ENCODE results near the gene GARNL3. TPM values are rescaled to one million over a fixed set of nuclear protein-coding genes. Genes with fewer than 3 reads are reported as not detected.

The GARNL3 gene
- total RNA-seq, 1 experiment from 2014 or later, result 6.1 TPM

- BruUV-seq (replicated peaks), result no TSS peak
- no peak for TF ChIP-seq CTCF (IDR thresholded peaks at IDR 0.05; ENCODE audit: unreplicated experiment)
- Mint-ChIP-seq H3K4me3 (ENCODE audit: unreplicated experiment) (no peak overlapping the region), H3K27ac (ENCODE audit: low read depth, unreplicated experiment) (no peak overlapping the region), H3K36me3 (ENCODE audit: insufficient read depth, unreplicated experiment) (peaks cover 66% of the 10 kb centered on the region), H3K4me1 (ENCODE audit: insufficient read depth, unreplicated experiment) (peaks cover 9% of the 10 kb centered on the region), H3K9me3 (ENCODE audit: unreplicated experiment) (no peaks in the 10 kb centered on the region), H3K27me3 (ENCODE audit: insufficient read depth, unreplicated experiment) (no peaks in the 10 kb centered on the region)
- CTCF ChIA-PET, result interaction anchor here (0.7 kb wide), 2 partner anchors 16 to 725 kb away, joined by 3 read pairs; no protein-coding TSS in a partner anchor
- no peak for DNase-seq (ENCODE audit: unreplicated experiment)
- intact Hi-C loops (cut with micrococcal nuclease), result no loop called here
- POLR2A ChIA-PET, result interaction anchor here (1.5 kb wide), 1 partner anchor 21 kb away, joined by 3 read pairs; the partner anchor contains the start of genes LRSAM1 and RPL12
Measured at GRCh38 chr9:127430415-127430814, 165.8 kb downstream of the GARNL3 start.

- Mint-ChIP-seq H3K4me1 (ENCODE audit: insufficient read depth, unreplicated experiment) (no peaks in the 10 kb centered on the region), H3K27ac (ENCODE audit: low read depth, unreplicated experiment) (no peak overlapping the region), H3K27me3 (ENCODE audit: insufficient read depth, unreplicated experiment) (no peaks in the 10 kb centered on the region), H3K9me3 (ENCODE audit: unreplicated experiment) (no peaks in the 10 kb centered on the region), H3K36me3 (ENCODE audit: insufficient read depth, unreplicated experiment) (peaks cover 90% of the 10 kb centered on the region), H3K4me3 (ENCODE audit: unreplicated experiment) (no peak overlapping the region)
- ChIA-PET CTCF (interaction anchor here (0.6 to 0.7 kb wide), 3 partner anchors 135 to 224 kb away, joined by 3 read pairs; no protein-coding TSS in a partner anchor), POLR2A (no interaction called here)
- BruUV-seq (replicated peaks), result no TSS peak
- intact Hi-C loops (cut with micrococcal nuclease), result no loop called here
- DNase-seq (ENCODE audit: unreplicated experiment), result no peak
- TF ChIP-seq CTCF (IDR thresholded peaks at IDR 0.05; ENCODE audit: unreplicated experiment), result no peak
Measured at GRCh38 chr9:127437497-127438264, 173.1 kb downstream of the GARNL3 start.

- Mint-ChIP-seq H3K4me1 (ENCODE audit: insufficient read depth, unreplicated experiment) (no peaks in the 10 kb centered on the region), H3K9me3 (ENCODE audit: unreplicated experiment) (no peaks in the 10 kb centered on the region), H3K36me3 (ENCODE audit: insufficient read depth, unreplicated experiment) (peaks cover 84% of the 10 kb centered on the region), H3K27ac (ENCODE audit: low read depth, unreplicated experiment) (no peak overlapping the region), H3K4me3 (ENCODE audit: unreplicated experiment) (no peak overlapping the region), H3K27me3 (ENCODE audit: insufficient read depth, unreplicated experiment) (no peaks in the 10 kb centered on the region)
- no TSS peak for BruUV-seq (replicated peaks)
- TF ChIP-seq CTCF (IDR thresholded peaks at IDR 0.05; ENCODE audit: unreplicated experiment), result no peak
- ChIA-PET CTCF (interaction anchor here (0.6 kb wide), 1 partner anchor 225 kb away, joined by 3 read pairs; no protein-coding TSS in a partner anchor), POLR2A (no interaction called here)
- DNase-seq (ENCODE audit: unreplicated experiment), result no peak
- intact Hi-C loops (cut with micrococcal nuclease), result no loop called here
Measured at GRCh38 chr9:127438394-127438793, 173.8 kb downstream of the GARNL3 start.

Other genes with a start within 250 kb of the GARNL3 start
- gene ANGPTL2, start 142.1 kb upstream of the GARNL3 start, total RNA-seq (2022), result not detected in 2 replicates
- 13.7 and 14.0 TPM in 2 replicates for gene SLC2A8, start 132.4 kb downstream of the GARNL3 start, total RNA-seq (2022)
- gene ZNF79, start 159.6 kb downstream of the GARNL3 start, total RNA-seq (2022), result 7.9 and 9.3 TPM in 2 replicates
- 3,086 and 3,252 TPM in 2 replicates for gene RPL12, start 186.6 kb downstream of the GARNL3 start, total RNA-seq (2022)
- 23.5 and 26.2 TPM in 2 replicates for gene LRSAM1, start 186.7 kb downstream of the GARNL3 start, total RNA-seq (2022)

Measured in MCF 10A (cell line).